COR-L47 (cell line): ENCODE data around the gene CST9.
"Not testable (repeated sequence)": the region's sequence is repeated elsewhere in the genome, so short reads cannot be mapped to it uniquely, and the experiment has no call there.

Experiments
- DNase-seq: peaks from one replicate; lab custom pipeline; 2025; lab: John Stamatoyannopoulos, UW

CST9 gene

DNA sequence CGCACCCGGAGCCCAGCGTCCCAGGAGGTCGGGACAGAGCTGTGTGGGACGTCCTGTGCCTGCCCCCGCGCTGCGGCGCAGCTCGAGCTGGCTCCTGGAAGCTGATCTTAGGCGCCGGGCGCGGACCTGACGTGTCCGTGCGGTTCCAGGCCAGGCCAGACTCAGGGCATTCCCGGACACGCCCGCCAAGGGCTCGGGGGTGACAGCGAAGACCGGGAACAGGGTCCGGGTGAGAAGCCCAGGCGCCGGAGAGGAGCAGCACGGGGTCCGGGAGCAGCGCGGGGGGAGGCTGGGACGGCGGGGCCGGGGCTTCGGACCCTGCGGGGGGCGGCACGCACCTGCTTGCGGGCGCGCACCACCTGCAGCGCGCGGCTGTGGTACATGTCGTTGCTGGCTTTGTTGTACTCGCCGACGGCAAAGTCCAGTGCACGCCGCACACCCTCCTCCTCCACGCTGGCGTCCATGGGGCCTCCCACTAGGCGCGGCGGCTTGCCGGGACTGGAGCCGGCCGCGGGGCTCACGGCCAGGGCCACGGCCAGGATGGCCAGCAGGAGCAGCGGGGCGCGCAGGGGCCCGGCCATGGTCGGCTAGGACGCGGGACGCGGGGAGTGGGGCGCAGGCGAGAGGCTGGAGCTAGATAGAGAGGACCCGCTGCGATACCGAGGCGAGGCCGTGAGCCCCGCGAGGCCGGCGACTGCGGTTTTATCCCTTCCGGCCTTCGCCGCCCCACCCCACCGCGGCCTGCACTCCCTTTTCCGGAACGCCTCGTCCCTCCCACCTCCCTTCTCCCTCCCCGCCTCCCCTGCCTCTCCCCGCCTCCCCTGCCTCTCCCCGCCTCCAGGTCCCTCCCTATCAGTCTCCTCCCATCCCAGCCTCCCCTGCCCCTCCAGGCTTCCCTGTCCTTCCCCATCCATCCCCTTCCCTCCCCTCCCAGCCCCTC lies 31.8 kb upstream of the CST9 start, which contains the start of gene CST3:
Gene CST3, minus strand, starts transcription at position 674 of the 940 bp plus-strand sequence. Its CDS starts 93 bp downstream, at position 581.
- DNase-seq = peak; percentile 77

DNA sequence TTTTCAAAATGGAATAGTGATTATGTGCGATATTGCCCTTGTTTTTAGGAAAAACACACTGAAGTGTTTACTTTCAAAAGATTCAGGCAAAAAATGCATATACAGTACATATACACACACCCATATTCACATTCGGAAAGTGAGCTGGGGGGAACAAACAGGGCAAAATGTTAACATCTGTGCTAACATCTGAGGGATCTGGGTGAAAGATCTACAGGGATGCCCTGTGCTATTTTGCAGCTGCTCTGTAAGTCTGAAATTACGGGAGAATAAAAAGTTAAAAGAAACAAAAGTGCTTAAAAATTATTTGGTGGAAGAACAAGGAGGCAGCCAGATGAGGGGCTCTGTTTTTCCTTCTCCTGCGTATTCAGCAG lies 31.2 kb upstream of the CST9 start:
- DNase-seq = no peak

DNA sequence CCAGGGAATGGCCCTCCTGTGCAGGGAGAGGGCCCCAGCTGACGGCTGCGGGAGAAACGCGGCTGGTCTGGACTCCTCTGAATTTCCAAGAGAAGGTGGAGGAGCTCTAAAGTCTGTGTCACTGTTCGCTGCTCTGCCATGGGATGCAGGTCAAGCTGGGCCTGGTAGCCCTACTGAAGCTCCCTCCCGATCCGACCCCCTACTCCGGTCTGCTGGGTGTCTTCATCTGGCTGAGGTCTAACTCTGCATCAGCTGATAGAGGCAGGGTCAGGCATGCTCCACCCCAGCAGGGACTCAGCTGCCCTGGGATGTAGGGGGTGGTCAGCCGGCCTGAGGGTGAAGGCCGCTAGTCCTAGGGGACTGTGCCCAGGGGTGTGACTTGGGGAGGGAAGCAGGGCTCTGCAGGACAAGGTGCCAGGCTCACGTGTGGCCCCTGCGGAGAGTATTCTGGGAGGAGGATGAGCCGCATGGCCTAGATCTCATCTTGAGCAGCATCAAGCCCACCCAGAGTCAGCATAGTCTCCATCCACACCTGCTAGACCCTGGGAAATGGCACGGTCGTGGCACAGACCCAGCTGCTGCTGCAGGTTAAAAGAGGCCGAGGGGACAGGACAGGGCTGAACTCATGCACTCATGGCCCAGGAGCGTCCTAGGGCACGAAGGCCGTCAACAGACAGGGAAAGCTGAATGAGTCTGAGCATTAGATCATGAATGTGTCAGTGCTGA lies 30.6 kb upstream of the CST9 start:
- DNase-seq = no peak

DNA sequence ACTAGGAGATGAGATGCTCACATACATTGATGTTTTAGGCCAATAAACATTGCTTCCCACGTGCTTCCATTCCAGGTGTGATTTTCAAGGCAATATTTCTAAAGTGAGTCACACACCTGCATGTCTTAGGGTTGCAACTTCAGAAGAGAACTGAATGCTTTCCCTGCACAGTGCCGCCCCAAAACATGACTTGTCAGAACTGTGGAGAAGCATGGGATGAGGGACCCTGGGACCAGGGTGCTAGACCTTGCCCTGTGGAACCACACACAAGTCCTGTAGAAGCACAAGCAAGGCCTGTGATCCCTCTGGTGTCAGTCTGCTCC lies 30.0 kb upstream of the CST9 start:
- not testable (repeated sequence) for DNase-seq

DNA sequence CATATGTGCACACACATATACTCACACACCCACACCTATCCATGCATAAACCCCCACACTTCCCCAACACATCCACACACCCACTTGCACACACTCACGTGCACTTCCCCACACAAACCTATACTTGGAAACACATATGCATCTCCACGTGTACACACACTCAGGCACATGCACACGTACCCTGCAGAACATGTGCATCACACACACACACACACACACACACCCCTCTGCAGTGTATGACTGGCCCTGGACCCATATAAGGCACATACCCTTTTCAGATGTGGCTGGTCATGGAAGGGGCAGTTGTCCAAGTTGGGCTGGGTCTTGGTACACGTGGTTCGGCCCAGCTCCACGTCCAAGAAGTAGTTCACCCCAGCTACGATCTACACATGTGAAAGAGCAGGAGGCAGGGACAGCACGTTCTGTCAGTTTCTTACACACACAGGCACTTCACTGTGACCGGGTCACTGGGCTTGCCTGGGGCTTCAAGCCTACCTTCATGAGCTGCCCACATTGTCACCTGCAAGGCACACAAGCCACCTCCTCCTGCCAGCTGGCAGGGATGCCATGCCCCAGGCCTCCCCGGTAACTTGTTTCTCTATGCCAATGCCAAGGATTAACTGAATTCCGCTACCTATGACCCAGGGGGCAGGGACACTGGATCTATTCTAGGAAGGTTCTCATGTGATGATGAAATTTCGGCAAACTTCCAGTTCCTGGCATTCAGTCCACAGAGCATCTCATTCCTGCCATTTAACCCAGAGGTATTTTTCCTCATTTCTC lies 29.5 kb upstream of the CST9 start:
- DNase-seq = no peak

DNA sequence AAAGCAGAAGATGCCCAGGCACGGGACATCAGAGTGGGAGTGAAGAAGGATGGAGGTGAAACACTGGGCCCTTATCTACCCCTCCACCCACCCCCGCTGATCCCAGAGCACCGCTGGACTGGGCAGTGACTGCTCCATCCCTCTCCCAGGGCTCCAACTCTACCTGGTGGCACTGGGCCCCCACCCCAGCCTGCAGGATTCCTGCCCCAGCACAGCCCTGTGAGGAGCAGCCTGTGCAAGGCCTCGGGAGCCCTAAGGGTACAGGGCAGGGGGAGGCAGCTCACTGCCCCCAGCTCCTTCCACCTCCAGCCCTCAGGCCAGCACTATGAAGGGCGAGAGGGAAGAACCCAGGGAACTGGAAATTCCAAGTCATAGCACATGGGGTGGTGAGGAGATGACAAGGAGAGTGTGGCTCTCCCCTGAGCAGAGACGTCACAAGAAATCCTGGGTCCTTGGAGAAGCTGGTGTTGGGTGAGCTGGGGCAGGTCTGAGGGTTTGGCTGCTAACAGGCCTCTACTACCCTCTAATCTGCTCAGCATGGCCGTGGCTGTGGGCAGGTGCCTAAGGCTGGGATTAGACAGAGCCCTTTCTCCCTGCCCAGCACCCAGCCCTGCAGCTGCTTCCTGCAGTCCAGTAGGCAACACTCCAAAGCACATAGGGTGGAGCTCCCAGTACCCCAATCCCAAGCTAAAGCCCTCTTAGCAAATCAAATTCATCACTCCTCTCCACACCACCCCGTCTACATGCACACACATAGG lies 28.5 kb upstream of the CST9 start:
- DNase-seq = no peak

DNA sequence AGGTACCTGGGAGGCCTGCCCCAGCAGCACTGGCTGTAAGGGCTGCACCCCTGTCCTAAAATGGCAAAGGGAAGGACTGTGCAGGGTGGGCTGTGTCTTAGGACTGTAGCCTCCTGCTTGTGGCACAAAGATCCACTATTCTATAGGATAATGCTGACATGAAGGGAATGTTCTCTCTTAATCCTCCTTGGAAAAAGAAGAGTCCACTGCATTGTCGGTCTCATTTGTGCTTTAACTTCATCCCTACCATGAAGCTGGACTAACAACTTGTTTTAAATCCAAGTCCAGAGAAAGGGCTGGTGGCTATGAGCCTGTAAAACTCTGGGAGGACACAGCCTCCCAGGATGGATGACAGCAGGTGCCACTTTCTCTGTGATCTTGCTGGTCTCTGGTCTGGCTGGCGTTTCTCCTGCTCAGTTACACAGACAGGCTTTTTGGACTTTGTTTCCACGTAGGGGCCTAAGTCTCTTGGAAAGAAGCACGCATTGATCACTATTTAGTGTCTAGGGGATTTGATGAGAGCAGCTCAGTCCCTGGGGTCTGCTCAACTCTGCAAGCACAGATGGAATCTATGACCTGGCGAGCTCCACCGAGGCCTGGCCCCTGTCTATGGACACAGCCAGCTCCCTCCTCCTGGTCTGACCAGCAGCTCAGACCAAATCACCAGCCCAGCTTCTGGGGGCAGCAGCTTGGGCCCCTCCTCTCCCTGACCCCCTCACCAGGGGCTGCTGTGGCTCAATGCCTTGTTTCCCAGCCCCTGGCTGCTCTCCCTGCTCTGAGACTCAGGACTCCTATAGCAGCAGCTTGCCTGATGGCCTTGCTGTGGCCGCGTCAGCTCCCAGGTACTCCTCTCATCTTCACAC lies 27.2 kb upstream of the CST9 start:
- DNase-seq = no peak

DNA sequence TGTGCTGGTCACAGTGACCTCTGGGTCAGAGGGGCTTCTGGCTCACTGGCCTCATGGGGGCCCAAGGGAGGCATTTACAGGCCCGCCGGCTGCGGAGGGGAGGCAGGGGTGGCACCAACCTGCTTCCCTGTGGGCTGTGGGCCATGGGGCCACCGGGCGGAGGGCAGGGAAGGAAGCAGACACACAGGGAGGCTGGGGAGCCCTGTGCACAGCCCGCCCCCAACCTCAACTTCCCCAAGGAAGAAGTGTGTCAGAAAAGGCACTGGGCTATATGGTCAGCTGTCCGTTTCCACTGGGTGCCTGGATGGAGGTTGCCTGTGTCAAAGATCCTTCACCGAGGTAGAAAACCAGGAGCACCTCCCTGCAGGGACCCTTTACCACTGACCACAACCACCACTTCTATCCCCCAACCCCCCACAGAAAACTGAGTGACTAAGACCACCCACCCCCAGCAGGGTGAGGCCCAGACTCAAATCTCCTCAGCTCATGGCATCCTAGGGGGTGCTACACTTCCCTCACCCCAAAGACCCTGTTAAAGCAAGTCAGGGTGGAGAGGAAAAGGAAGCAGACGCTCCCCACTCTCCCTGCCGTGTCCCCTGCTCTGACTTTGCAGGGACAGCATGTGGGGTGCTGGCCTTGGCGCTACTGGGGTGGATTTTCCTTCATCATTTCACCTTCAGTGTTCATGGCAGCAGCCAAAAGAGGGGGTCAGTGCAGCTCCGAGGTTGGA lies 26.4 kb upstream of the CST9 start:
- no peak for DNase-seq

DNA sequence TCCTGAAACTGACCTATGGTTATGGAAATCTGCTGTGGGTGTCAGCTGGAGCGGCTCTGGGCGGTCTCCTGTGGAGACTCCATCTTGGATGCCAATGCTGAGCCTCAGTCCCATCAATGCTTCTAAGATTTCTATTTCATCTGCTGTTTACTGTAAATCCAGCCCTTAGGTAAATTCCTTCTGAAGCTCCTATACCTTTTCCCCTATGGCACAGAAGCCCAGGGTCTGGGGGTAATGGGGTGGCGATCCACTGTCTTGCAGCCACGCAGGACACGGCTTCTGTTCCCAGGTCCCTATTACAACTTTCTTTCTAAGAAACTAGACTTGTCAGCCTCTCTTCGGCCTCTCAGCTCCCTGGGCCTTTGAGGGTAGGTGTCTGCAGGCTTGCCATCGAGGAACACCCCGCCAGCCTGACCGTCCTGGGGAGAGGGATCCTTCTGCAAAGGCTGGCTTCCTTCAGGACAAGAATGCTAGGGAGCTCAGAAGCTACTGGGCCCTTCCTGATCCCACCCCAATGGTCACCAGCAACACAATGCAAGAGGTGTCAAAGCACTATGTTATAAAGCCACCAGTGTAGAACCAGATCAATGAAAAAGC lies 25.6 kb upstream of the CST9 start:
- no peak for DNase-seq

DNA sequence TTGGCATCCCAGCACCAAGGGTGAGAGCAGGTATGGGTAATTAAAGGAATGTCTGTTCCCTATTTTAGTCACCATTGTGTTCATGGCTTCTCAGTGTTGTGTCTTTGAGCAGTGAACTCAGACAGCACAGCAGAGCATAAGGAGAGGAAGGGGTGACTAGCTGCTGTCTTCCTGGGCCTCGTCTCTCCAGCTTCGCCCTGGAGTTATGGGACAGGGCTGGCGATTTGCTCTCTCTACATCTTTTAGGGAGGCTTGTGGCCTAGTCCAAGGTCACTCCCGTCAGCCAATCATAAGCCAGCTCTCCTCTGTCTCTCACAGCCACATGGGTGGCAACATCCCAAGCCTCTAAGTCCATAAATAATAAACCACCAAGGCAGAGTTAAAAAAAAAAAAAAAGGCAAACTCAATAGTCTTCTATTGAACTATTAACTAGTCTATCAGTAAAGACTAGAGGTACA lies 24.7 kb upstream of the CST9 start:
- DNase-seq = no peak

DNA sequence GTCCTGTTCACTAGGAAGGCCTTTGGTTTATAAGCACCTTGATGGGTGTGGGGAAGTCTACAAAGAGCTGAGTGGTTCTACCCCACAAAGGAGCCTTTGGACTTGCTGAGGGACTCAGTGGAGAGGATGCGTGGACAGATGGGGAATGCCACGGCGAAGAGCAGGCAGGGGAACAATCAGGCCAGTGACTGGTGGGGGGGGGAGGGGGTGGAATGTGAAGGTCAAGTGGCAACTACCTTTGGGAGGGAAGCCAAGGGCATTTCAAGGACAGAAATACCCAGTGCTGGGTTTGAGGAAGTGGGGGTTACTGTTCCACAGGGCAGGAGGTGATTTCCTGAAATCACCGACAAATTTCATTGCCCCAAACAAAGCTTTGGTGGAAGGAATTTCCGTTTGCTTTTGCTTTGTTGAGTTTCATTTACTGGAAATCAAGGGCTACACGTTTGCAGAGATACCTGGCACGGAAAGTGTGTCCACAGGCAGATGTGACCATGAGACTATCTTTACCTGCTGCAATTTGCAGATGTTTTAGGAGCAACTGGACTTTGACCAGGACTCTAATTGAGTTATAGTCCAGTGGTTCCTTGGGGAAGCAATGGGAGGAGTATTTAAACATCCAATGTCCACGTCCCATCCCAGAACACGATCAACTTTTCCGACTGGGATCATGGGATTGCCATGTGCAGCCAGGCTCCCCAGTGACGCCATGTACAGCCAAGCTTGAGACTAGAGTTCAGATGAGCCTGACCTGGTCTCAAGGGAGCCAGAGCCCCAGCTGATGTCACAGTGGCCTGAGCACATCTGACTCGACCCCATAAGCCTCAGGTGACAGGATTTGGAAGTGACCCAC lies 24.1 kb upstream of the CST9 start:
- no peak for DNase-seq

DNA sequence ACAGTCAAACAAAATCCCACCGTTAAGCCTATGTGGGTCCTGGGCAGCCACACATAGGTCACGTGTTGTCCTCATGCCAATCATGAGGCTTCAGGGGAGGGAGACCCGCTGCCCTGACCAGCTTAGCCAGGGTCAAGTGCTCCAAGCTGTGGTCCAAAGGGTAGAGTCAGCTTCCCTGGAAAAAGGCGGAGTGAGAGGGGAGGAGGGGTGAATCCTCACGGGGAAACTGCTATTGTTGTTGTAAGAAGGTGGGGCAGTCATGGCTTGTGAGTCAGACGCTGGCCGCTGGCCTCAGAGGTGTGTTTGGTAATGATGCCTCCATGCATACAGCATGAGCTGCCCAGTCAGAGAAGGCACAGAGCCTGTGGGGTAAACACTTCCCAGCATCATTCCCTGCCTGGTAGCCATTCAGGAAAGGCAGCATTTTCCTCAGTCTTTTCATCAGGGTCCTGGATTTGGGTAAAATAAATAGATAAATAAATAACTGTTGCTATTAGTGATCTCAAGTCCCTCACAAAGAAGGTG lies 23.4 kb upstream of the CST9 start:
- no peak for DNase-seq

DNA sequence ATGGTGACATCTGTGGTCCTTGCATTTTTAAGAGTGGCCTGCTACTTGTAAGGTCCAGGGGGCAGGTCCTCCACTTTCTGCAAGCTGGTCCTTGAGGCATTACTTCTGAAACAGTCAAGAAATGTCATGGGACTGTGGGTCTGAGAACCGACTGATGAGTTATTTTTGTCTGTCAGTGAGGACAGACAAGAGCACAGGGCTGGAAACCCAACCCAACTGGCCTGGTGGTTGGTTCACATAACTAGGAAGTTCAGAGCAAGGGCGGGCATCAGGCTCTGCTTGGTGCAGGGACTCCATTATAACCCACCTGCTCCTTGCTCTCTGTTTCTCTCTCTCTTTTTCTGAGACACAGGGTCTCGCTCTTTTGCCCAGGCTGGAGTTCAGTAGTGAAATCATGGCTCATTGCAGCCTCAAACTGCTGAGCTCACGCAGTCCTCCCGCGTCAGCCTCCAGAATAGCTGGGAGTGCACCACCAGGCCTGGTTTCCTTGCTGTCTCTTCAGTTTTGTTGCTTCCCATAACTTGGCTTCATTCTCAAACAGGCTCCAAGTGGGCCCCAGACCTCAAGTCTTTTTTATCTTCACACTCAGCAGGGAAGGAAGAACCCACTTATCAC lies 22.8 kb upstream of the CST9 start:
- DNase-seq = no peak

DNA sequence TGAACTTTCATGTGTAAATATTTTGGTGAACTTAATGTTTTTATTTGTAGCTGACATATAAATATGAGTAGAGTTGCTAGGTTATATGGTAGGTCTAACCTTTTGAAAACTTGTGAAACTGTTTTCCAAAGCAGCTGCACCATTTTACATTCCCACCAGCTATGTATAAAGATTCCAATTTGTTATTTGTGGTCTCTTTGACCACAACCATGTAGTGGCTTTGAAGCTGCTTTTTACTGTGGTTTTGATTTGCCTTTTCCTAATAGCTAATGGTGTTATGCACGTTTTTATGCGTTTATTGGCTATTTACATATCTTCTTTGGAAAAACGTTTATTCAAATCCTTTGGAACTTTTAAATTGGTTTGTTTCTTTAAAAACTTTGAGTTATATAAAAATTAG lies 21.8 kb upstream of the CST9 start:
- no peak for DNase-seq

DNA sequence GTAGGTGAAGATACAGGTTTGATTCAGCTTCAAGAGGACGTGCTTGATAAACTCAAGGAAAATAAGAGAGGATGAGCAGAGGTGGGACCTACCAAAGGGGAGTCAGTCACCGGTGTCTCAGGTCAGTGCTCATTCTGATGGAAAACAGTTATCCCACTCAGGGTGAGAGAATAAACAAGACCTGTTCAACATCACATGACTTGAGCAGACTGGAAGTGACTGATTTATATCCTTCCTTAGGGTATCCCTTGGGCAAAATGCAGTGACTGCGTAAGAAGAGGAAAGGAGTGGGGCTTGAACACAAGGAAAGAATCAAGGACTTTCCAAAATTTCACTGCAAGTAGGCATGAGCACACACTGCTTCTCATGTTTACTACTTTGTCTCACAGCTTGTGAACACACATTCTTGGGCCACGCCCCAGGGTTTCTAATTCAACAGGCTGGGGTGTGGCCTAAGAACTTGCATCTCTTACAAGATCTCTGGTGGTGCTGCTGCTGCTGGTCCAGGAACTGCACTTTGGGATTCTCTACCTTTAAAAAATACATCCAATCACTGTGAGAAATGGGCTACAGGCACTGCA lies 20.4 kb upstream of the CST9 start:
- no peak for DNase-seq

DNA sequence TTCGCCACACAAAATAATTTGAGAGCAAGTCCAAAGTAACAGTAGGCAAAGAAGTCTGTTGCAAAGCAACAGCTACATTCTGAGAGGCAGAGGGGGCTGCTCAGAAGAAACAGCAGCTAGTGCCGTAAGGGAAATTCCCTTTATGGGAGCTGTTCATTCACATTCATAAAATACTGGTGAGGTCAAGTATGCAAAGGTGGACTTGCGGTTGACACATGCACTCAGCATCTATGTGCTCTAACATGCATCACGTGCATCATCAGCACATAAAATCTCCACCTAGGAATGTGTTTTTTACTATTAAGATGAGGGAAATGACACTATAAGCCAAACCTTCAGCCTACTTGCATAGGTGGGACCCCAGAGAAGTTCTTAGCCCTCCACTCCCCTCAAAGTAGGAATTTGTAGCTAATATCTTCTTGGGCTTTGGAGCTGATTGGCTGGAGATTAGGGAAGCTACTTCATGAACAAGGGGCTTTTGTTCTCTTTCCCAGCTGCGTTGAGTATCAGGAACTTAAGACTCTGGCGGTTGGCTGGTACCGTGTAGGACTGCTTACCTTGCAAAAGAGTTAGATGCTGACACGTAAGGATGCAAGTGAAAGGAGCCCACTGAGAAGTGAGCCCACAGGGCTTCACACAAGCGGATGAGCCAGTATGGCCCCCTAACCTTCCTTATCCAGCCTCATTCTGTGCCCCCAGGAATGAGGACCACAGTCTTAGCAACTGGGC lies 19.7 kb upstream of the CST9 start:
- DNase-seq = no peak

DNA sequence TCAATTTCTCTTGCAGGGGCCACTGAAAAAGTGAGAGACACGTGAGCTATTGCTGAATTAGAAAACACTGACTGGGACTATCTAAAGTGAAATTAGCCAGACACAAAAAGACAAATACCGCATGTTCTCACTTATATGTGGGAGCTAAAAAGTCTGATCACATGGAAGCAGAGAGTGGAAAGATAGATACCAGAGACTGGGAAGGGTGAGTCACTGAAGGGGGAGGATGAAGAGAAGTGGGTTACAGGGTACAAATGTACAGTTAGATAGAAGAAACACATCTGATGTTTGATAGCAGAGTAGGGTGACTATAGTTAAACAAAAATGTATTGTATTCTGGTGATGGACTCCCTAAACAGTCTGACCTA lies 18.6 kb upstream of the CST9 start:
- DNase-seq = no peak
